ENCODE results near the gene LIPK.

GRCh38 chr10:88794731-88795130, 88.7 kb downstream of the LIPK start:
- no peak for TF ChIP-seq CTCF (conservative IDR thresholded peaks at IDR 0.05)
- no peak for TF ChIP-seq EZH2 (IDR thresholded peaks at IDR 0.05; ENCODE audit: low read depth)
